ENCODE measurements around the gene SYNDIG1. TPM values are rescaled to one million over a fixed set of nuclear protein-coding genes. Genes with fewer than 3 reads are reported as not detected.

Gene SYNDIG1
- total RNA-seq, 1 donor from 2014 or later = 0.19 TPM

GRCh38 chr20:24616258-24617079, 147.0 kb downstream of the SYNDIG1 start:
- Mint-ChIP-seq H3K36me3 (ENCODE audit: insufficient read depth) (no peaks in the 10 kb centered on the region), H3K4me1 (ENCODE audit: low read depth) (no peaks in the 10 kb centered on the region), H3K27me3 (peaks cover 18% of the 10 kb centered on the region), H3K9me3 (ENCODE audit: low read depth) (no peaks in the 10 kb centered on the region), H3K27ac (no peak overlapping the region), H3K4me3 (ENCODE audit: low read depth) (no peak overlapping the region)
- no peak for DNase-seq (ENCODE audit: low spot score, unreplicated experiment)
- TF ChIP-seq CTCF (IDR thresholded peaks at IDR 0.05; ENCODE audit: unreplicated experiment) = no peak

GRCh38 chr20:24617080-24617432, 147.6 kb downstream of the SYNDIG1 start:
- Mint-ChIP-seq H3K27me3 (peaks cover 18% of the 10 kb centered on the region), H3K4me1 (ENCODE audit: low read depth) (no peaks in the 10 kb centered on the region), H3K4me3 (ENCODE audit: low read depth) (no peak overlapping the region), H3K36me3 (ENCODE audit: insufficient read depth) (no peaks in the 10 kb centered on the region), H3K9me3 (ENCODE audit: low read depth) (no peaks in the 10 kb centered on the region), H3K27ac (peak overlapping the region; percentile 84)
- DNase-seq (ENCODE audit: low spot score, unreplicated experiment) = no peak
- no peak for TF ChIP-seq CTCF (IDR thresholded peaks at IDR 0.05; ENCODE audit: unreplicated experiment)

- Mint-ChIP-seq H3K4me1 (ENCODE audit: low read depth) (no peaks in the 10 kb centered on the region), H3K27me3 (peaks cover 14% of the 10 kb centered on the region), H3K4me3 (ENCODE audit: low read depth) (no peak overlapping the region), H3K9me3 (ENCODE audit: low read depth) (no peaks in the 10 kb centered on the region), H3K36me3 (ENCODE audit: insufficient read depth) (no peaks in the 10 kb centered on the region), H3K27ac (no peak overlapping the region)
- TF ChIP-seq CTCF (IDR thresholded peaks at IDR 0.05; ENCODE audit: unreplicated experiment) = no peak
- DNase-seq (ENCODE audit: low spot score, unreplicated experiment) = no peak
Measured at GRCh38 chr20:24617757-24618450, 148.5 kb downstream of the SYNDIG1 start.

GRCh38 chr20:24618739-24619138, 149.3 kb downstream of the SYNDIG1 start:
- no peaks in the 10 kb centered on the region for H3K4me1 Mint-ChIP-seq (ENCODE audit: low read depth)
- no peaks in the 10 kb centered on the region for H3K36me3 Mint-ChIP-seq (ENCODE audit: insufficient read depth)
- no peak overlapping the region for H3K27ac Mint-ChIP-seq
- DNase-seq (ENCODE audit: low spot score, unreplicated experiment) = no peak
- no peak overlapping the region for H3K4me3 Mint-ChIP-seq (ENCODE audit: low read depth)
- no peaks in the 10 kb centered on the region for H3K9me3 Mint-ChIP-seq (ENCODE audit: low read depth)
- TF ChIP-seq CTCF (IDR thresholded peaks at IDR 0.05; ENCODE audit: unreplicated experiment) = no peak
- peaks cover 10% of the 10 kb centered on the region for H3K27me3 Mint-ChIP-seq

- H3K4me3 Mint-ChIP-seq (ENCODE audit: low read depth) = no peak overlapping the region
- no peak overlapping the region for H3K27ac Mint-ChIP-seq
- H3K36me3 Mint-ChIP-seq (ENCODE audit: insufficient read depth) = no peaks in the 10 kb centered on the region
- DNase-seq (ENCODE audit: low spot score, unreplicated experiment) = no peak
- peaks cover 10% of the 10 kb centered on the region for H3K27me3 Mint-ChIP-seq
- H3K9me3 Mint-ChIP-seq (ENCODE audit: low read depth) = no peaks in the 10 kb centered on the region
- TF ChIP-seq CTCF (IDR thresholded peaks at IDR 0.05; ENCODE audit: unreplicated experiment) = no peak
- no peaks in the 10 kb centered on the region for H3K4me1 Mint-ChIP-seq (ENCODE audit: low read depth)
Measured at GRCh38 chr20:24619212-24619611, 149.8 kb downstream of the SYNDIG1 start.

Measured in progenitor cell of endocrine pancreas (in vitro differentiated cells).